GM21737 (cell line): Measurements from ENCODE around the gene SP110.
"Not testable (repeated sequence)": the region's sequence is repeated elsewhere in the genome, so short reads cannot be mapped to it uniquely, and the experiment has no call there.

Experiments used
- ATAC-seq: cut with Tn5 transposase; IDR thresholded peaks from one replicate; pipeline ENCODE4 v1.9.1; 2021; ENCODE audit warnings: mild to moderate bottlenecking, moderate library complexity; ENCODE audit not compliant: unreplicated experiment

The SP110 gene

DNA sequence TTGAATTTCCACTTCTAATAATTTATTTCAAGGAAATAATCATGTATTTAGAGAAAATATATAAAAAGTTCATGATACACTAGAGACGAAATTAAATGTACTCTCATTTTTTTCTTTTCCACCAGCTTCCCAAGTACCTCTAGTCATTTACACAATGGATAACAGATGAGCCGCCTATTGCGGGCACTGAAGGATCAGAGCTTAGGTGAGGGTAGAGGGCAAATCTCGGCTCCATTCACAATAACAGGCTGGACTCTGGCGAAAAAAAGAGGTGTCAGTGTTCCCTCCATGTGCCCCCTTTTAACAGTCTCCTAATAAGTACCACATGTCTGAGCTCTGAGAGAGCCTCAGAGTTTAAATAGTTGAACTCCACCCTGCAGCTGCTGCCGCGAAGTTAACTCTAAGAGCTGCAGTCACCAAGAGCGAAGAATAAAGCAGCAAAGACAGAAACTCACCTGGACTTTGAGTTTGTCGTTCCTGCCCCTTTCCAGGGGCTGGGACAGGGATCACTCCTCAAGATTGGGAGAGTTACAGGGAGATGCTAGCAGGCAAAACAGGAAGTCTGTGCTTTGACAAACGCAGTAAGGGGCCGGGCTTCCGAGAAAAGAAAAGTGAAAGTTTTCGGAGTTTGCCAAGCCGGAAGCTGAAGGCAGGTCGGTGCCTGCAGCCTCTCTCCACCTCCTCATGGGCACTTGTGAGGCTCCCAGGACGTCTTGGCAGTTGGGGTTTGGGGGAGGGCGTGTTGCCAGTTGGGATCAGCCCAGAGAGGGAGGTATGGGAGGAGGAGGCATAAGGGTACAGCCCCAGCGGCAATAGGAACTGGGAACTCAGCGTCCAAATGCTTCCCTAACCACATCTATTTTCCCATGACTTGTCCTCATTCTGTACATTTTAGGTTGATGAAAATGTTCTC is at the start of gene SP110:
Gene SP110, minus strand, starts transcription at position 566 of the 913 bp plus-strand sequence. CDS start 3,057 bp downstream, outside the sequence.
- peak; percentile 85 for ATAC-seq

DNA sequence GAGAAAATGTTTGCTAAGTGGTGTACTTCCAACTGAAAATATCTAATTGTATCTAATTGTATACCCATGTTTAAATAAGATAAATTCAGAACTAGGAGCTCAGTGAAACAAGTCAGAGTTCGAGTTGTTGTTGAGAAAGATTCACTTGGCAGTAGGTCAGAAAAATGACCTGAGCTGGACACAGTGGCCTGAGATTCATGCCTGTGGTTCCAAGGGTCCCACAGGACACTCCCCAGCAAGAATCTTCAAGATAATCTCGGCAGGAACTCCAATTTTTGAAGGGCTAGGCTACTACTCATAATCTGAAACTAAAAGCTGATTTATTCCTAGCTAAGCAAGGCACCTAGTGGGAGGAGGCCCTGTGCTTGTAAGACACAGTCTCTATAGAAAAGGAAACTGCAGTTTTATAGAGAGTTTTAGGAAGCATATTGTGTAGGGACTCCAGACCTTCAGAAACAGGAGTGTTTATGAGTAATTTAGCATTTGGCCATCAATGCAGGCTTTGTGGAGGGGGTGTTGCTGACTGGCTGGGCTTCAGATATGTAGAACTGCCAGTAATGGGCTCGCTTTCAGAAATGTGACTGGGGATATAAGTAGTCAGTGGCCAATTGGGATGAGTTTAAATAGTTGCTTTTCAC is 48.9 kb upstream of the SP110 start:
- ATAC-seq, result peak; percentile 74

DNA sequence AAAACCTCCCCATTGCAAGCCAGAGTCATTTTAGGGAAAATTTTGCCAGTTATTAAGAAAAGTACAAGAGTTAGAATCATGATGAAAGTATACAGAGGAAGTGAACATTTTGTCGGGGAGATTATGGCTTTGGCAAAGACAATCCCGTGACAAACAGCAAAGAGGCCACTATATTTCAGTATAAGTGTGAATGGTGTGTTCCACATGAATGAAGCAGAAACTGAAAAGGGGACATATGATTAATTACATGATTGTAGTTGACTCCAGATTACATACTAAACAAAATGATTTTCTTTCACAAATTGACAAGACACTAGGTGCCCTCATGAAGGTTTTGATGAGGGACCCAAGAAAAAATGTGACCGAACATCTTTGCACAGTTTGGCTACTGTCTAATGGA is 47.8 kb upstream of the SP110 start:
- ATAC-seq, result peak; percentile 62

DNA sequence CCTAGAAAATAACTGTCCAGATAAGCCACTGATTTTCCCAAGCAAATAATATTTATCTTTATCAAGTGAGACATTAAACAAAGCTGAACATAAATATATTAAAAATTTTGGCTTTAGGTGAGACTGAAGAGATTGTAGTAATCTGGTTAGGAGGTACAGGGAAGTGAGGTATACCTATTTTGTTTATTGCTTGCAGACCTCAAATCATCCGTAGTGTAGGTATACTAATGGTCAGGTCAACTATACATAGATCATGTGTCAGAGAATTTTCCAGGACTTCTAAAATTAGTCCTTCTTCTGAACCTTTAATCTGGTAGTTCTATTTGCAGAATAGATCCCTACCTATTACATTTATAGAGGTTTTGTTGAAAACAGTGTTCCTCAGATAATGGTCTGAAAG is 47.3 kb upstream of the SP110 start:
- peak; percentile 15 for ATAC-seq

DNA sequence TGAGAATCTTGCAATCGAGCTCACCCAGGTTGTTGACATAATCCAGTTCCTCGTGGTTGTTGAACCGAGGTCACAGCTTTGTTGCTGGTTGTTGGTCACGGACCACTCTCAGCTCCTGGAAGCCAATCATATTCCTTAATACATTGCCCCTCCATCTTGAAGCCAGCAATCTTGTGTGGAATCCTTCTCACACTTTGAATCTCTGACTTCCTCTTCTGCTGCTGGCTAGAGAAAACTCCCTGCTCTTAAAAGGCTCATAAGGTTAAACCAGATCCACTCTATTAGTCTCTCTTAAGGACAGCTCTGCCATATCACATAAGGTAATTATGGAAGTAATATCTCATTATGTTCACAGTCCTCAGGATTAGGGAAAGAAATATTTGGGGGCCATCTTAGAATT is 46.9 kb upstream of the SP110 start:
- ATAC-seq, result no peak

DNA sequence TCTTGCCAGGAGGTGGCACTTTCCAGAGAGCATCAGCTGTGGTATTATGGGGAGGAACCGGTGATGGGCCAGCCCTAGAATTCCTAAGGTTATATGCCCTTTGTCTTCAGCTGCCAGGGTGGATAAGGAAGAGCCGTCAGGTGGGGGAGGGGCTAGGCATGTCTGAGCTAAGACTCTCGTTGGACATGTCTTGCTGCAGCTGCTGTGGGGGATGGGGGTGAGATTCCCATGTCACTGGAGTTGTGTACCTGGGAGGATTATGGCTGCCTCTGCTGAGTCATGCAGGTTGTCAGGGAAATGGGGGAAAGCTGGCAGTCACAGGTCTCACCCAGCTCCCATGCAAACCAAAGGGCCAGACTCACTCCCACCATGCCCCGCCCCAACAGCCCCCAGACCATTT is 45.2 kb upstream of the SP110 start:
- not testable (repeated sequence) for ATAC-seq

DNA sequence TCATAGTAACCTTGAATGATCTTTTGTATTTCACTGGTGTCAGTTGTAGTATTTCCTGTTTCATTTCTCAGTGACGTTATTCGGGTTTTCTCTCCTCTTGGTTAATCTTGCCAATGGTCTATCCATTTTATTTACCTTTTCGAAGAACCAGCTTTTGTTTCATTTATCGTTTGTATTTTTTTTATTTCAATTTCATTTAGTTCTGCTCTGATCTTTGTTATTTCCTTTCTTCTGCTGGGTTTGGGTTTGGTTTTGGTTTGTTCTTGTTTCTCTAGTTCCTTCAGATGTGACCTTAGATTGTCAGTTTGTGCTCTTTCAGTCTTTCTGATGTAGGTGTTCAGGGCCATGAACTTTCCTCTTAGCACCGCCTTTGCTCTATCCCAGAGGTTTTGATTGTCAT is 42.5 kb upstream of the SP110 start:
- ATAC-seq, result no peak

DNA sequence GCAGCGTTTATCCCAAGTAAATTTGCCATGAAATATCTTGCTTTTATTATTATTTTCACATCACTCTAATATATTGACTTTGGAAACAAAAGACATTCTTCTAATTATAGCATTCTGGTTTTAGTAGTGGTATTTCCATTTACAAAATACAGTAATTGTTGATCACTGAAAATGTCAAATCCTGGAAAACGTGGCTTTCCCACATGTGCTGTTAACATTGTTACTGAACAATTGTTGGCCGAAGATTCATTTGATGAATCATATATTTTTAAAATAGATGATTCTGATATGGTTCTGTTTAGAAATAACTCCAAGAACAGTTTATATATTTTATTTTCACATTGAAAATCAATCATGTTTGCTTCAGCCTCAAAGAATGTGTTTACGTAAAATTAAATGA is 38.7 kb upstream of the SP110 start:
- ATAC-seq, result no peak

DNA sequence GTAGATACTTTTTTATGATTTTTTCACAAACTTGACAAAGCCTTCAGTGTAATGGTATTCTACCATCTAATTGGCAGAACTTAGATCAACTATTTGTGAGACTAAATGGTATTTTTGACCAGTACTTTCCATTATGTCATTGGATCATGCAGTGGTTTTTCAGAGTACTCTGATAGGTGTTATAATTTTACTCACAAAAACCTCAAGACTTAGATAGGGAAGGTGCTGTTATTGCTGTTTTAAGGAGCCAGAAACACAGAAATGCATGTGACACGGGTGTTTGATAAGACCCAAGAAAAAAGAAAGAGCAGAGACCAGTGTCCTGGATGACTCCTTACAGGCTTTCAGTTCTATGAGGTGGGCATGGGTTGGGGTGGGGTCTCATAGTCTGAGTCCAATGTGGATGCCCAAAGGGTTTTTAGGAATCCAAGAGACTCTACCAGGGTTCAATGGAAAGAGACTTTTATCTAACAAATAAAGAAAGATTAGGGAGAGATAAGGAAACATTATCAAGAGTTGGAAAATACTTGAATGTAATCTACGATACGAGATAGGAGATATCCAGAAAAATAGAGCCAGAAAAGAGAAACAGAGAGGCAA is 37.0 kb upstream of the SP110 start:
- ATAC-seq, result no peak

DNA sequence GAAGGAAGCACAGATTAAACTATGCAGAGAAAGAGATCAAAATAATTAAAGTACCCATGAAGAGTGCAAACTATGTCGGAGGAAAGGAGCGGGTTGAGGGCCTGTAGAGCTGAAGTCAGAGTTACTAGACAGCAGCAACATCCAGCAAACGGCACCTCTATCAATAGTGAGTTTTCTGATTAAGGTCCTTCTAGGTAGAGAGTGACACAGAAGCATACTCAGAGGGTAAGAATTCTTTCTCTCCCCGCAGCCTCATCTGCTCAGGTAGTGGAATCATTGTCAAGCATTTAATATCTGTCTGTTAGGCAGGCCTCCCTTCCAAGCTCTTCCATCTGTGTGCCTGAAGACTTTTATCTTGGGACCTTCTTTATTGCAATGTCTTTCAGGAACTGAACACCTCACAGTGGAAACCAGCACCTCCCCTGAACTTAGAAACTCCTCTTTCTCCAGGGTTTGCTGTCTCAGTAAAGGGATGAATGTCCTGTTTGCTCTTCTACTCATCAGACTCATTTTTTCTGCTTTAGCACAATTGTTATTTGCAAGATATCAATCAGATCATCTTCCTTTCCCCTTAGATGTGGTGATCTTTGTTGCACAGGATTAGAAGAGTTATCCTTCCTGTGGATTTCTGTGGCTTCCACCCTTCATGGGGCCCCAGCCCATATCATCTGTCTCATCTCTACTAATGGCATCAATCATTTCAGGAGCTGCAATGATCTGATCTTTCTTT is 34.5 kb upstream of the SP110 start:
- ATAC-seq, result no peak

DNA sequence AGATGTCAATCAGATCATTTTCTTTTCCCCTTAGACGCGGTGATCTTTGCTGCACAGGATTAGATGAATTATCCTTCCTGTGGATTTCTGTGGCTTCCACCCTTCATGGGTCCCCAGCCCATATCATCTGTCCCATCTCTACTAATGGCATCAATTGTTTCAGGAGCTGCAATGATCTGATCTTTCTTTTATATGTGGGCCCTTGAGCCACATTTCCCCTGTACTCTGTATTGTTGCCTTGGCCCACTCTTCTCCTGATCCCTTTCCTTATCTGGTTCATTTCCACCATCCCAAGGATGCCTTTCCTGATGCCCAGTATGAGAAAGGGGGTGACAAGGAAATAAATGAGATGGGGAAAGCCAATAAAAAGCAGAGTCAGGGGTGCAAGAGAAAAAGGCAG is 30.4 kb upstream of the SP110 start:
- no peak for ATAC-seq

DNA sequence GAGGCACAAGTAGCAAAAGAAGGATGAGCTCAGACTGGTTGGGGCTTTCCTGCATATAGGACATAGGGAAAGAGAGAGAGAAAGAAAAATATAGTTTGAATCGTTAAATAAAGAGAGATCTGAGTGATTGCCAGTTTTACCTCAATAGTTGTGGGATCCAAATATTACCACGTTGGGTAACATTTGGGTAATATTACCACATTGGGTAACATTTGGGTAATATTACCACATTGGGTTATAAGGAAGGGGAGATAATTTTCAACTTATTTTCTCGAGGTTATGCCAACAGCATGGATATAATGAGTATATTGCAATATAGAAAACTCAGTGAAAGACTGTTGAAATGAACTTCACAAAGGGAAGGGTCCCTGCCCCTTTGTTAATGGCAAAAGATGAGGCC is 26.4 kb upstream of the SP110 start:
- ATAC-seq, result no peak

DNA sequence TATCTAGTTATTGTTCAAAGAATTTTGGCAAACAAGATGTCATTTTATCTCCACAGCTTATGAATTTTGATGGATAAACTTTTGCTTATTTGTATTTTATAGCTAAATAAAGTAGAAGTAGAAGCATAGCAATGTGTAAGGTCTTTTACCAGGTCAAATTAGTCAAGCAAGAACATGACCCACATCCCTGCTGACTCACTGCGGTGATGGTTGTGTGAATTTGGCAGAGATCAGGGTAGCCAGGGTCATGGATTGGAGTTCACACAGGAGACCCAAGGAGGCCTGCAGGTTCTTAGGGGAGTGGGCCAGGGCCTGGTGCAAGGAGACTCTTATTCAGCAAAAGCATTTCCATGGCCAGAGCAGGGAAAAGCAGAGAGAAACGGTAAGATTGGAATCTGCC is 24.4 kb upstream of the SP110 start:
- no peak for ATAC-seq

DNA sequence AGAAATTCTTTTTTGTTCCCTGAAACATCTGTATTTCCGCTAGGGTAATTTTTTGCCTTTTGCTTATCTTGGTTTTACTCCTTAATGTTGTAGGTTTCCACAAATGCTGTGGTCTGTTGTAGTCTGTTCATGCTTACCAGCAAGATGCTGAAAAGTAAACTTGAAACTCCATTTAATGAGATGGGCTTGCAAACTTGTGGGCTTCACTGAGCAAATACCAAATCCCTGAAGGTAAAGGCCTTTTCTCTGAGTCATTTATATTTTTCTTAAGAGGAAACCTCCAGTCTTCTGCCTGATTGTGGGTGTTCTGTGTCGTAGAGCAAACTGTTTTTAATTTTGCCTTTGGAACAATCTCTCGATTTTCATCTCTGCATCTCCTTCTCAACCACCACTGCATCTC is 15.1 kb upstream of the SP110 start:
- ATAC-seq, result peak; percentile 61

DNA sequence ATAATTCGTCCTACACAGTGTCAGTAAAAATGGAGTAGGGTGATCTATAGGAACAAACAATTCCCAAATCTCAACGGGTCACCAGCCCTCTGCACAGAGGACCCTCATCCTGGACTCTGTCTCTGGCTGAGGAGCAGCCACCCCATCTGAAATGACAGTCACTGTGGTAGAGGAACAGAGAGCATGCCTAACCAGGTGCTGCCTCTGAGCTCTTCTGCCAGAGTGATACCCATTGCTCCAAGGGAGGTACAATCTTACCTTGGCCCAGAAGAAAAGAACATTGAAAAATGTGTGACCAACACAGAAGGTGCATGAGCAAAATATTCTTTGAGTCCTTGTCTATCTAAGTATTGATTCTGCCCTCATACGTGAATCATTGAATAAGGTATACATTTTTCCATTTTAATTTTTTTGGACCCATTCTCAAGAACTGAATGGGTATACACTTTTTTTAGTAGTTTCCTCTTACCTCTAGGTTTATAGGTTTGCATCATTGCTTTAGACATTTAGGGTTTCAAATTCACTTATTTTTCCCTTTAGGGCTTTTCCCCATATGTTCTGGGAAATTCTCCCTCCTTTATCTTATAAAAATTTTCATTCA is 14.4 kb upstream of the SP110 start:
- no peak for ATAC-seq

DNA sequence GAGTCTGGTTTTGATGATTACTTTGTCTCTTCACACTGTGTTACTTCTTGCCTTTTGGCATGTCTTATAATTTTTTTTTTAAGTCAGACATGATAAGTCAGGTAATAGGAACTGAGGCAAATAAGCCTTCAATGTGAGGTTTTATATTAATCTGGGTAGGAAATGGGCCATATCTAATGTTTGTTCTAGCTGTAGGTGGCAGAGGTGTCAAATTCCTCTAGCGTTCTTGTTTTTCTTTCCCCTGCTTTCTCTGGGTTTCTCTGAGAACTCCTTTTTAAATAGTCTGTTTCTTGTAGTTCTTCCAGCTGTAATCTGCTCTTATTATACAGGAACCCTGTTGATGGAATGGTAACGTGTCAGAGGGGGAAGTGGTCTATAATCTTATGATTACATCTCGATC is 11.5 kb upstream of the SP110 start:
- ATAC-seq, result no peak

DNA sequence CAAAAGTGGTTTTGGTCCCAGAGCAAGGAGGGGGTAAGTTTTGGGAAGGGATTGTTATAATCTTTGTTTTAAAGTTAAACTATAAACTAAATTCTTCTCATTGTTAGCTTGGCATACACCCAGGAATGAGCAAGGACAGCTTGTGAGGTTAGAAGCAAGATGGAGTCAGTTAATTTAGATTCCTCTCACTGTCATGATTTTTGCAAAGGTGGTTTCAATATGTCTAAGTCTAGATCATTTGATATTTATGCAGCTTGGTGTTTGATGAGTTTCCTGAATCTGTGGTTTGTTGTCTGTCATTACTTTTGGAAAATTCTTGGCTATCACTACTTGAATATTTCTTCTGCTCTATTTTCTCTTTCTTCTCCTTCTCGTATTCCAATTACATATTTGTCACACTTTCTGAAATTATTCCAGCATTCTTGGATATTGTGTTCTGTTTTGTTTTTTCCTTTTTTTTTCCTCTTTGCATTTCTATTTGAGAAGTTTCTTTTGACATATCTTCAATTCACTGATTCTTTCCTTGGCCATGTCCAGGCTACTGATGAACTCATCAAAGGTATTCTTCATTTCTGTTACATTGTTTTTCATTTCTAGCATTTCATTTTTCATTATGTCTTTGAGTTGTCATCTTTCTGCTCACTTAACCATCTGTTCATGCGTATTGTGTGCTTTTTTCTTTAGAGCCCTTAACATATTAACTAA is 10.9 kb upstream of the SP110 start:
- ATAC-seq, result no peak

DNA sequence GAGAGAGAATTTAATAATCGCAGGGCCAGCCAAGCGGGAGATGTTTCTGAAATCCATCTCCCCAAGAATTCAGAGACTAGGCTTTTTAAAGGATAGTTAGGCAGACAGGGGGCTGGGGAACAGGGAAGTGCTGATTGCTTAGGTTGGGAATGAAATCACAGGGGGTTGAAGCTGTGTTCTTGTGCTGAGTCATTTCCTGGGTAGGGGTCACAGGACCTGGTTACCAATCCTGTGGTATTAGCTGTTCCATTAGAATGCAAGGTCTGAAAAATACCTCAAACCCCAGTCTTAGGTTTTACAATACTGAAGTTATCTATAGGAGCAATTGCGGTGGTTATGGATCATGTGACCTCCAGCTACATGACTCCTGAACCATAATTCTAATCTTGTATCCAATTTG is 10.3 kb upstream of the SP110 start:
- ATAC-seq, result no peak

DNA sequence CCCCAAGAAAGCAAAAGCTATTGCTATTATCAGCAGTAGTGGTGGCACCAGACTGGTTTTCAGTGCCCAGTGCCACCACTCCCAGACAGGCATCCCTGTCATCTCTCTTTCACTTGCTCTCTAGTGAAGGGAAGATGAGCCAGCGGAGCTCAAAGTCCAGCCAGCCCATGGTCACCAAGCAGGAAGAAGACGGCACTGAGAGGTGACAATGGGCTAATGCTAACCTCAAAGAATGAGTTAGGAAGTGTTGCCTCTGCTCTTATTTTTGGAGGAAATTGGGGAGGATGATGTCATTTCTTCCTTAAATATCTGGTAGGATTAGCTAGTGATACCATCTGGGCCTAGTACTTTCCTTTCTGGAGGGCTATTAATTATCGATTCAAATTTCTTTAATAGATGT is 7.4 kb upstream of the SP110 start:
- ATAC-seq, result no peak

DNA sequence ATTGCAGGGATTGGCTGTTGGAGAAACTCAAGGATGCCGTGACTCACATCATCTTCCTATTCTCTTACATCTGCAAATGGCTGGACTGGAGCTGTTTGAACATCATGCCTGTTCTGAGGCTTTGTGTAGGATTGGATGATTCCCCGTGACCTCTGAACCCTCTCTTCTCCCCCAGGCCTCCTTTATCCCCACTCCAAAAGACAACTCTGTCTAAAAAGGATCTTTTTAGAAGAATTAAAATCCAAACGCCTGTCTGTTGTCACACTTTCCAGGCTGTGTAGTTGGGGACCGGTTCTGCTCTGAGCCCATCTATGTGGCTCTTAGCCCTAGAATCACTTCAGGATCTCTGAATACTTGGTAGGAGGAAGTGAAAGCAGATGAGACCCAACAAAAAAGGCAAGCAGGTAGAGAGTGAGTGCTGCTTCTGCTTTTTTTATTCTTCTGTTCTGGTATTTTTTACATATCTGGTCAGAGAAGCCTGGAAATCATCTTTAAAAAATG is 6.3 kb upstream of the SP110 start:
- ATAC-seq, result peak; percentile 73
